Measurements from ENCODE around the gene PRUNE1.

Gene PRUNE1

GRCh38 chr1:151005729-151006319 lies 2.4 kb upstream of the PRUNE1 start:
- no peak for DNase-seq (ENCODE audit: low read depth in 2 of 2)

- peak; percentile 40 to 50 for DNase-seq (ENCODE audit: low read depth in 2 of 2)
These were observed 1.8 kb upstream of the PRUNE1 start, which contains the start of gene MINDY1 for GRCh38 chr1:151006327-151007052. TSS of gene MINDY1 (minus strand) at chr1:151006902. CDS start at chr1:151002617, 4,285 bp downstream.

GRCh38 chr1:151007853-151008243 lies 401 bp upstream of the PRUNE1 start:
- DNase-seq (ENCODE audit: low read depth in 2 of 2) = no peak

- DNase-seq (ENCODE audit: low read depth in 2 of 2) = peak in 1 of 2 experiments; percentile 13
These were observed 948 bp downstream of the PRUNE1 start for GRCh38 chr1:151009206-151009587.

GRCh38 chr1:151009674-151010345 lies 1.6 kb downstream of the PRUNE1 start:
- DNase-seq (ENCODE audit: low read depth in 2 of 2) = no peak

- no peak for DNase-seq (ENCODE audit: low read depth in 2 of 2)
These were observed 2.1 kb downstream of the PRUNE1 start for GRCh38 chr1:151010346-151010726.

- no peak for DNase-seq (ENCODE audit: low read depth in 2 of 2)
These were observed 3.1 kb downstream of the PRUNE1 start for GRCh38 chr1:151011154-151011850.

GRCh38 chr1:151012684-151013471 lies 4.6 kb downstream of the PRUNE1 start:
- no peak for DNase-seq (ENCODE audit: low read depth in 2 of 2)

- no peak for DNase-seq (ENCODE audit: low read depth in 2 of 2)
These were observed 5.3 kb downstream of the PRUNE1 start for GRCh38 chr1:151013518-151013917.

GRCh38 chr1:151024540-151025146 lies 16.4 kb downstream of the PRUNE1 start:
- peak in 1 of 2 experiments; percentile 21 for DNase-seq (ENCODE audit: low read depth in 2 of 2)

- DNase-seq (ENCODE audit: low read depth in 2 of 2) = no peak
These were observed 18.2 kb downstream of the PRUNE1 start for GRCh38 chr1:151026460-151026859.

GRCh38 chr1:151032164-151032563 lies 23.9 kb downstream of the PRUNE1 start:
- DNase-seq (ENCODE audit: low read depth in 2 of 2) = no peak

- DNase-seq (ENCODE audit: low read depth in 2 of 2) = no peak
These were observed 26.9 kb downstream of the PRUNE1 start for GRCh38 chr1:151035167-151035566.

GRCh38 chr1:151036356-151036755 lies 28.1 kb downstream of the PRUNE1 start, which contains the start of gene BNIPL:
TSS of gene BNIPL (plus strand) at chr1:151036586. CDS start at chr1:151036726, 140 bp downstream.
- no peak for DNase-seq (ENCODE audit: low read depth in 2 of 2)

GRCh38 chr1:151037032-151037431 lies 28.8 kb downstream of the PRUNE1 start:
- no peak for DNase-seq (ENCODE audit: low read depth in 2 of 2)

- no peak for DNase-seq (ENCODE audit: low read depth in 2 of 2)
These were observed 31.3 kb downstream of the PRUNE1 start for GRCh38 chr1:151039521-151039920.

GRCh38 chr1:151043163-151043562 lies 34.9 kb downstream of the PRUNE1 start:
- no peak for DNase-seq (ENCODE audit: low read depth in 2 of 2)

- DNase-seq (ENCODE audit: low read depth in 2 of 2) = peak in 1 of 2 experiments; percentile 22
These were observed 39.3 kb downstream of the PRUNE1 start, which contains the start of gene C1orf56 for GRCh38 chr1:151047591-151047924. TSS of gene C1orf56 (plus strand) at chr1:151047751. CDS start at chr1:151047848, 97 bp downstream.

GRCh38 chr1:151047925-151048644 lies 39.8 kb downstream of the PRUNE1 start:
- peak in 1 of 2 experiments; percentile 15 for DNase-seq (ENCODE audit: low read depth in 2 of 2)

- no peak for DNase-seq (ENCODE audit: low read depth in 2 of 2)
These were observed 40.4 kb downstream of the PRUNE1 start for GRCh38 chr1:151048645-151049032.
